Stimulated activated CD8-positive, alpha-beta memory T cell treated with anti-CD3 and anti-CD28 coated beads, Interleukin-4, amount 100 ng/mL, for 24 hours (primary cell): ENCODE data around the gene NECTIN3.

Experiments used
- DNase-seq: peaks from one replicate; pipeline ENCODE4 v3.0.0-alpha.2; 2020; ENCODE audit warnings: low read depth

NECTIN3 gene

GRCh38 chr3:111200027-111200426, 128.4 kb downstream of the NECTIN3 start:
- DNase-seq = no peak

DNA sequence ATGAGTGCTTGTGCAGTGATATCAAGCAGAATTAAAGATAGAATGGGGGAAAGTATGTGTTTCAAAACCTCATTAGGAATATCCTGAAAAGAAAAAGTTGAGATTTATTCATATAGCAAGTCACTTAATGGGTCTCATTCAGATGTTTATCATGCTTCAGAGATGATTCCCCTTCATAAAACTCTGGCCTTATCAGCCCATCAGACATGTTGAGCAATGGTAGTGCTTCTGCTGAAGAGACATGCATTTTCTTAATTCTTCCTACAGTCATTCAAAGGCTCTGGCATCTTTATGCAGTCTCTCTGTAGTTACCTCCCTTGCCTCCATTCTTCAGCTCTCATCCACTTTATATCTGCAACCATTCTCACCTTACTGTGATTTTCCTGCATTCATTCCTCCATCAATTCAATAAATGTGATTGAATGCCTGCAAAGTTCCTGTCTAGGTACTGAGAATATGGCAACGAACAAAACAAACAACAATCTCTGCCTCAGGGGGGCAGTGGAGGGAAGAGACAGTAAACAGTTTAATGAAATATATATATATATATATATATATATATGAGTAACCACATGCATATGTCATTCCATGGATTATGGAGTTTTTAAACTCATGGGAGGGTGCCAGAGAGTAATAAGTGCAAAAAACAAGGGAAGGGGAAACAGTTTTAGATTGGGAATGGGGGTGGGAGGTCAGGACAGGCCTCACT, 138.5 kb downstream of the NECTIN3 start:
- no peak for DNase-seq

DNA sequence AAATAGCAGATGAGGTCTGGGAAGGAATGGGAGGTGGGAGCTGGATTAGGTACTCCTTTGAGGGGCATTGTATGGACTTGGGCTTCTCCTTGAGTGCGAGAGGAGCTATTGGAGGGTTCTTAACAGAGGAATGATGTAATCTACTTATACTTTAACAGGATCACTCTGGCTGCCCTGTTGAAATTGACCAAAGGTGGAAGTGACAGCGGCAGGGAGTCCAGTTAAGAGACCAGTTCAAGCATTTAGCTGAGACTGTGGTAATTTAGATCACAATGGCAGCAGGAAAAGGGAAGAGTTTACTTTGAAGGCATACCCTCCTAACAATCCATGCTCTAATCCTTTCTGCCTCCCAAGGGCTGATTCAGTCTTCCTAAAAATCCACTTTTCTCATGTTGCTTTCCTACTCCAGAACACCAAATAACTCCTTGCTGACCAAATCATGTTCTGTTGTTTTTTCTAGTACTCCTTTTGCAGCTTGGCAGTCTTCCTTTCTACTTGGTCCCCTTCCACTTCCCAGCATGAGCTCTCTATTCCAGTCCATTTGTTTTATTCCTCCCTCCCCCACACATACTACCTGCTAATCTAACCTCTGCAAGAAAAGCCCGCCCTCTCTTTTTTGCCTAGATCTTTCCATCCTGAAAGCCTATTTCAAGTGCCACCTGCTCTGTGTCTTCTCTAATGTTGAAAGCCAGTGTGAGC, 139.4 kb downstream of the NECTIN3 start:
- no peak for DNase-seq

DNA sequence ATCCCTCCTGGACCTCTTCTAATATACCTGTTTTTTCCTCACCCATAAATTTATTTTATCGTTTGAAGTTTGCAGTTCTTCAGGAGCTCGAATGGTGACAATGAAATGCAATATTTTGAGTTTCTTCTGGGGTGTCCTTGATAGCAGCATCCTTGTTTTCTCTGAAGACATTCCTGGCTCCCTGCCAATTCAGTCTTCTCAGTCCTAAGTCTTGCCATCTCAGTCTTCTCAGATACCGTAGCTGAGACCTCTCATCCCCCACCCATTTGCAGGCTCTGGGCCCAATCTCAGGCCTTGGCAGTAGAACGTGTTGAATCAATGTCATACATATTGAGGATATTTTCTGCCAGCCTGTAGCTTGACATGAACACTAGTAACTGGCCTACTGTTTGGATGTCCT, 140.9 kb downstream of the NECTIN3 start:
- no peak for DNase-seq

GRCh38 chr3:111215481-111215880, 143.9 kb downstream of the NECTIN3 start:
- no peak for DNase-seq

- DNase-seq = no peak
These were observed 147.0 kb downstream of the NECTIN3 start for GRCh38 chr3:111218615-111219014.

DNA sequence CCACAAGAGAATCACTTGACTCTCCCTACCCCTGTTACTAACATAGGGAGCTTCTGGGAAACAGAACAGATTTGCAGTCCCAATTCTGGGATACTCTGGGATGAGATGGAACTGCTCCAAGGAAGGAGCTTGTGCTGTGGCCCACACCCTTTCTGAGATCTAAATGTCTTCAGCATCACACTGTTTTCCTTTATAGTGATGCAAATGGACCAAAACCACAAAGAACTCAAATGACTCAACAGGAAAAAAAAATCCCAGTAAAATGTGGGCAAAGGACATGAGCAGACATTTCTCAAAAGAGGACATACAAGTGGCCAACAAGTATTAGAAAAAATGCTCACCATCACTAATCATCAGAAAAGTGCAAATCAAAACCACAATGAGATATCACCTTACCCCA, 155.6 kb downstream of the NECTIN3 start:
- DNase-seq = no peak

GRCh38 chr3:111229301-111229700, 157.7 kb downstream of the NECTIN3 start:
- DNase-seq = no peak

DNA sequence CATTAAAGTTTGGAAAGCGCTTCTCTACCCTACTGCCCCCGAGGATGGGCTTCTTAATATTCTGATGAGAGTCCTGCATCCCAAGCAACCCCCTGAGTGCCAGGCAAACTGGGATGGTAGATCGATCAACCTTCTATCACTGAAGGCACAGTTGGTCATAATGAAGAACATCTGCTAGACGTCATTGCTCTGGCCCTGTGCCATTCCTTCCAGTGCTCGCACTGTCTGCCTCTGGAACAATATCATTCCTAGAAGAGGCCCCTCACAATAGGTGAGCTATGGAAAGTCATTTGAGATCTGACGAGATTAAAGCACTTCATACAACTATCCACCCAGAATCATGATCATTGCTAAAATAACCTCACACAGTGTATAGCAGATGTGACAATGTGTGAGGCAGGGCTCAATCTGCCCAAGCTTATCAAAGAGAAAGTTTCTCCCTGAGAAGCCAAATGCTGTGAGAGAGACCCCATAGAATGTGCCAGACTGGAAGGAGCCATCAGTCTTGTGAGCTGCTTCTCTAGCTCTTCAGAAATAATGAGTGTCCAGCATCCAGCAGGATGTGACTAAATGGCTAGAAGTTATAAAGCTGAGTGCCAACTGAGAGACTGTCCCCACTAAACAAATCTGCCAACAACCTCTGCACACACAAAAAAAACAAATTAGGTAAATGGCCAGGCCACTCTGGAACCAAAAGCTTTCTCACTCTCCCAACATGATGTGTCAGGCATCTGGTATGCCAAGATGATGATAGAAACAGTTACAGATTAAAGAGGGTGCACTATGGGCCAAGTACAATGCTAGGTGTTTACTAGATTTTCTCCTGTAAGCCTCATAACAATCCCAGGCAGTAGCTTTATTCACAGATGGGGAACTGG, 165.5 kb downstream of the NECTIN3 start:
- no peak for DNase-seq

- no peak for DNase-seq
These were observed 166.3 kb downstream of the NECTIN3 start for GRCh38 chr3:111237946-111238345.

GRCh38 chr3:111238885-111239284, 167.3 kb downstream of the NECTIN3 start:
- no peak for DNase-seq

DNA sequence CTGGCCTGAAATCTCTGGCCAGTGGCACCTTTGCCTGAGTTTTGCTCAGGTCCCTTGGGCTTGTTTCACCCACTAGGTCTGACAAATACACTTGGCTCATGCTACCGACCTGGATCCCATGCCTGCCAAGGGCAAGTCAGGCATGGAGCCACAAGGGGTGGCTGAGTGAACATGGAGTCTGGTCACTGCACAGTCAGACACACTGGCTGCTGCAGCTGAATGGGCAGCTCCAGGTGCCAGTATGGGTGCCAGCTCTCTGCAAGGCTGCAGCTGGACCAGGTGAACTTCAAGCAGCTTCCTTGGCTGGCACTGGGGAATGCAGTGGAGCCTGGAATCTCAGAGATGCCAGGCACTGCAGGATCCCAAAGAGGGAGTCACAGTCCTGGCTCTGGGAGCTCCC, 170.3 kb downstream of the NECTIN3 start:
- DNase-seq = no peak
